Measurements from ENCODE around the gene HS2ST1. TPM values are rescaled to one million over a fixed set of nuclear protein-coding genes. Genes with fewer than 3 reads are reported as not detected.

The HS2ST1 gene
- total and polyA plus RNA-seq, 10 of the 15 experiments (the other 5 are each of a cell fraction or from before 2014, with no cell fraction given): 5.4 to 30.8 (median 18.6) TPM

DNA sequence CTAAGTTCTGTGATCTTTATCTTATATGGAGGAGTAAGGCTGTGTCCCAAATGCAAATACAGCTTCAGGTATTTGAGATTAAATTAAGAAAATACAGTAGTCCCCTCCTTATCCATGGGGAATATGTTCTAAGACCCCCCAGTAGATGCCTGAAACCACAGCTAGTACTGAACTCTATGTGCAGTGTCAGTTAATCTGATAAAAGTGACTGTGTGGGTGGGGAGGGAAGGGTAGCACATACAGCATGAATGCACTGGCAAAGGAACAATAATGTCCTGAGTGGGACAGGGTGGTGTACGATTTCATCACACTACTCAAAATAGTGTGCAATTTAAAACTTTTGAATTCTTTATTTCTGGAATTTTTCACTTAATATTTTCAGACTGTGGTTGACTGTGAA is 83.1 kb downstream of the HS2ST1 start:
- FAIRE-seq (no peak), DNase-seq (ENCODE audit: low read depth, low spot score) (no peak), ATAC-seq (no peak; the same call in 2 of the 3 replicates)
- no peak overlapping the region for H3K4me2 ChIP-seq (ENCODE audit: control insufficient read depth, insufficient read depth)
- no peak overlapping the region for H3K27ac ChIP-seq (ENCODE audit: control insufficient read depth, insufficient read depth)
- H3K36me3 ChIP-seq (ENCODE audit: control insufficient read depth in 2 of 2, insufficient read depth in 2 of 2, low read length in 1 of 2): no peaks in the 10 kb centered on the region
- WGBS (ENCODE audit: insufficient coverage, insufficient replicate concordance, low lambda C conversion rate, missing lambda C conversion rate): 100% methylated on average over 1 of the region's 1 CpG
- BruUV-seq (replicated peaks): no TSS peak
- ChIA-PET RAD21 (ENCODE audit: unreplicated experiment) (no interaction called here), POLR2A (interaction anchor here (0.7 kb wide), 1 partner anchor 1707 kb away, joined by 4 read pairs; no protein-coding TSS in a partner anchor), SMC1A (ENCODE audit: uncharacterized antibody, unreplicated experiment) (interaction anchor here (1.0 to 2.2 kb wide), 4 partner anchors 12 to 84 kb away, joined by 3 to 5 read pairs (median 3); partner anchors contain the start of gene SELENOF), CTCF (interaction anchor here (0.9 kb wide), 1 partner anchor 9 kb away, joined by 3 read pairs; no protein-coding TSS in a partner anchor)
- TF ChIP-seq PAX8 (IDR thresholded peaks at IDR 0.05): no peak
- no peak for TF ChIP-seq CEBPB (IDR thresholded peaks at IDR 0.05; ENCODE audit: borderline replicate concordance in 1 of 2, low read depth in 2 of 2, low read length in 2 of 2)
- TF ChIP-seq FOS (IDR thresholded peaks at IDR 0.05; ENCODE audit: borderline replicate concordance, extremely low read depth, insufficient read length): no peak
- TF ChIP-seq CBX3 (IDR thresholded peaks at IDR 0.05; ENCODE audit: borderline replicate concordance, low read depth): no peak
- TF ChIP-seq, protein P1, sequence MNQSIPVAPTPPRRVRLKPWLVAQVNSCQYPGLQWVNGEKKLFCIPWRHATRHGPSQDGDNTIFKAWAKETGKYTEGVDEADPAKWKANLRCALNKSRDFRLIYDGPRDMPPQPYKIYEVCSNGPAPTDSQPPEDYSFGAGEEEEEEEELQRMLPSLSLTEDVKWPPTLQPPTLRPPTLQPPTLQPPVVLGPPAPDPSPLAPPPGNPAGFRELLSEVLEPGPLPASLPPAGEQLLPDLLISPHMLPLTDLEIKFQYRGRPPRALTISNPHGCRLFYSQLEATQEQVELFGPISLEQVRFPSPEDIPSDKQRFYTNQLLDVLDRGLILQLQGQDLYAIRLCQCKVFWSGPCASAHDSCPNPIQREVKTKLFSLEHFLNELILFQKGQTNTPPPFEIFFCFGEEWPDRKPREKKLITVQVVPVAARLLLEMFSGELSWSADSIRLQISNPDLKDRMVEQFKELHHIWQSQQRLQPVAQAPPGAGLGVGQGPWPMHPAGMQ (IDR thresholded peaks at IDR 0.05; ENCODE audit: borderline replicate concordance): no peak
- TF ChIP-seq, protein P2, sequence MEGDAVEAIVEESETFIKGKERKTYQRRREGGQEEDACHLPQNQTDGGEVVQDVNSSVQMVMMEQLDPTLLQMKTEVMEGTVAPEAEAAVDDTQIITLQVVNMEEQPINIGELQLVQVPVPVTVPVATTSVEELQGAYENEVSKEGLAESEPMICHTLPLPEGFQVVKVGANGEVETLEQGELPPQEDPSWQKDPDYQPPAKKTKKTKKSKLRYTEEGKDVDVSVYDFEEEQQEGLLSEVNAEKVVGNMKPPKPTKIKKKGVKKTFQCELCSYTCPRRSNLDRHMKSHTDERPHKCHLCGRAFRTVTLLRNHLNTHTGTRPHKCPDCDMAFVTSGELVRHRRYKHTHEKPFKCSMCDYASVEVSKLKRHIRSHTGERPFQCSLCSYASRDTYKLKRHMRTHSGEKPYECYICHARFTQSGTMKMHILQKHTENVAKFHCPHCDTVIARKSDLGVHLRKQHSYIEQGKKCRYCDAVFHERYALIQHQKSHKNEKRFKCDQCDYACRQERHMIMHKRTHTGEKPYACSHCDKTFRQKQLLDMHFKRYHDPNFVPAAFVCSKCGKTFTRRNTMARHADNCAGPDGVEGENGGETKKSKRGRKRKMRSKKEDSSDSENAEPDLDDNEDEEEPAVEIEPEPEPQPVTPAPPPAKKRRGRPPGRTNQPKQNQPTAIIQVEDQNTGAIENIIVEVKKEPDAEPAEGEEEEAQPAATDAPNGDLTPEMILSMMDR (IDR thresholded peaks at IDR 0.05 in 2 of 3, conservative IDR thresholded peaks at IDR 0.05 in 1 of 3; ENCODE audit: control insufficient read depth in 2 of 3, extremely low read depth in 1 of 3, insufficient read depth in 1 of 3, low read depth in 3 of 3, low read length in 3 of 3): no peak
- no peak for TF ChIP-seq ZNF274 (IDR thresholded peaks at IDR 0.05; ENCODE audit: insufficient read depth, insufficient read length)
- TF ChIP-seq CHD1 (IDR thresholded peaks at IDR 0.05; ENCODE audit: low read depth, low read length): no peak
- TF ChIP-seq MTA3 (IDR thresholded peaks at IDR 0.05; ENCODE audit: borderline replicate concordance, low read length): no peak
- no peak for TF ChIP-seq SMAD5 (IDR thresholded peaks at IDR 0.05; ENCODE audit: low read depth)
- TF ChIP-seq BCL11A (IDR thresholded peaks at IDR 0.05; ENCODE audit: low read depth, low read length): no peak
- no peaks in the 10 kb centered on the region; the same call in 2 of the 3 replicates for H3K9me3 ChIP-seq (replicated peaks; ENCODE audit: control insufficient read depth, insufficient read depth, low read length)
- H3K9ac ChIP-seq (ENCODE audit: control insufficient read depth, insufficient read depth, low read length): no peak overlapping the region
- no peaks in the 10 kb centered on the region for H3K4me1 ChIP-seq (ENCODE audit: control insufficient read depth, insufficient read depth, low read length)
- H3K79me2 ChIP-seq (ENCODE audit: control insufficient read depth, insufficient read depth, low read length): no peaks in the 10 kb centered on the region; the same call in none of the 2 replicates
- in situ Hi-C loops (cut with MboI): no loop called here
- no peaks in the 10 kb centered on the region for H4K20me1 ChIP-seq (ENCODE audit: control insufficient read depth, insufficient read depth)
- intact Hi-C loops (cut with micrococcal nuclease; ENCODE audit: unreplicated experiment): no loop called here
- no peaks in the 10 kb centered on the region for H3K27me3 ChIP-seq (replicated peaks in 1 of 2; ENCODE audit: control insufficient read depth in 2 of 2, insufficient read depth in 2 of 2, low read length in 1 of 2)
- no peak overlapping the region for H3K4me3 ChIP-seq
- no peak overlapping the region for H2AFZ ChIP-seq (ENCODE audit: control insufficient read depth, low read depth, low read length)
